Mesendoderm (in vitro differentiated cells): ENCODE results near the gene GJA4.

Source experiments
- DNase-seq: peaks from one replicate; pipeline ENCODE4 v3.0.0; 2013
- H2AK5ac ChIP-seq: 2 replicates; pipeline ENCODE4 v1.6.1; 2013; ENCODE audit warnings: low read length, inconsistent platforms
- H2BK120ac ChIP-seq: 2 replicates; pipeline ENCODE4 v1.6.1; 2013; ENCODE audit warnings: low read depth, mild to moderate bottlenecking, low read length, moderate library complexity, mixed read lengths
- H2BK15ac ChIP-seq: replicated peaks from 2 replicates; pipeline ENCODE4 v1.6.1; 2013; ENCODE audit warnings: low read depth, mild to moderate bottlenecking, moderate library complexity
- H2BK5ac ChIP-seq: 2 replicates; pipeline ENCODE4 v1.6.1; 2013; ENCODE audit warnings: low read length, inconsistent platforms
- H3K18ac ChIP-seq: 2 replicates; pipeline ENCODE4 v1.6.1; 2013; ENCODE audit warnings: mild to moderate bottlenecking, low read length, mixed read lengths
- H3K23ac ChIP-seq: one replicate; pipeline ENCODE4 v1.6.1; 2013; ENCODE audit warnings: low read length
- H3K27ac ChIP-seq: 2 replicates; pipeline ENCODE4 v1.5.1; 2013; ENCODE audit warnings: low read depth, mild to moderate bottlenecking, inconsistent platforms, low read length, moderate library complexity
- H3K27me3 ChIP-seq: 2 replicates; pipeline ENCODE4 v1.6.1; 2013; ENCODE audit warnings: low read length, control low read depth, mild to moderate bottlenecking, inconsistent platforms; ENCODE audit not compliant: insufficient read depth, poor library complexity
- H3K36me3 ChIP-seq: 2 replicates; pipeline ENCODE4 v1.6.1; 2013; ENCODE audit warnings: low read length, inconsistent platforms; ENCODE audit not compliant: control insufficient read depth, insufficient read depth
- H3K4ac ChIP-seq: one replicate; pipeline ENCODE4 v1.6.1; 2013; ENCODE audit warnings: low read depth, mild to moderate bottlenecking, low read length, moderate library complexity
- H3K4me1 ChIP-seq: 2 replicates; pipeline ENCODE4 v1.6.1; 2013; ENCODE audit warnings: low read depth, low read length, inconsistent platforms; ENCODE audit not compliant: control insufficient read depth
- H3K4me2 ChIP-seq: 2 replicates; pipeline ENCODE4 v1.6.1; 2013; ENCODE audit warnings: low read length
- H3K4me3 ChIP-seq: 2 replicates; pipeline ENCODE4 v1.5.1; 2013; ENCODE audit warnings: mild to moderate bottlenecking, low read length
- H3K56ac ChIP-seq: one replicate; pipeline ENCODE4 v1.6.1; 2013; ENCODE audit warnings: low read length
- H3K79me1 ChIP-seq: 2 replicates; pipeline ENCODE4 v1.6.1; 2013; ENCODE audit warnings: low read length, inconsistent platforms
- H3K79me2 ChIP-seq: 2 replicates; pipeline ENCODE4 v1.6.1; 2013; ENCODE audit warnings: mild to moderate bottlenecking, low read length; ENCODE audit not compliant: control insufficient read depth, insufficient read depth
- H3K9ac ChIP-seq: 2 replicates; pipeline ENCODE4 v1.6.1; 2013; ENCODE audit warnings: low read length, inconsistent platforms
- H4K5ac ChIP-seq: one replicate; pipeline ENCODE4 v1.6.1; 2013; ENCODE audit warnings: low read length
- H4K8ac ChIP-seq: one replicate; pipeline ENCODE4 v1.6.1; 2013; ENCODE audit warnings: low read depth, mild to moderate bottlenecking, control low read depth, low read length, moderate library complexity
- whole genome bisulfite sequencing: extraction: QIAGEN DNeasy Blood & Tissue Kit; methylation state at CpG from one replicate; pipeline ENCODE4 v1.1.7; 2013; ENCODE audit warnings: low lambda C conversion rate, missing lambda C conversion rate; ENCODE audit not compliant: insufficient coverage; ENCODE audit errors: extremely low coverage; 5-methylcytosine and 5-hydroxymethylcytosine counted together

The GJA4 gene

GRCh38 chr1:34824817-34825454, 32.1 kb downstream of the GJA4 start:
- Histone ChIP-seq H3K18ac (no peak overlapping the region), H3K36me3 (no peaks in the 10 kb centered on the region), H3K79me1 (no peaks in the 10 kb centered on the region), H3K27ac (no peak overlapping the region), H2BK15ac (no peak overlapping the region), H3K56ac (no peak overlapping the region), H3K4ac (no peak overlapping the region), H3K4me1 (no peaks in the 10 kb centered on the region), H3K79me2 (no peaks in the 10 kb centered on the region), H4K5ac (no peak overlapping the region), H3K9ac (no peak overlapping the region), H2BK120ac (no peak overlapping the region), H2BK5ac (no peak overlapping the region), H2AK5ac (no peak overlapping the region), H3K4me2 (no peak overlapping the region), H3K23ac (no peak overlapping the region), H4K8ac (no peak overlapping the region), H3K4me3 (no peak overlapping the region), H3K27me3 (no peaks in the 10 kb centered on the region)
- DNase-seq: no peak
- WGBS: no CpG with 5 or more reads among the region's 3 CpGs

GRCh38 chr1:34825455-34826091, 32.8 kb downstream of the GJA4 start:
- Histone ChIP-seq H3K9ac (no peak overlapping the region), H2BK120ac (no peak overlapping the region), H3K4me3 (no peak overlapping the region), H3K36me3 (no peaks in the 10 kb centered on the region), H3K4me2 (no peak overlapping the region), H3K56ac (no peak overlapping the region), H2BK15ac (no peak overlapping the region), H2BK5ac (no peak overlapping the region), H3K79me1 (no peaks in the 10 kb centered on the region), H3K23ac (no peak overlapping the region), H4K8ac (no peak overlapping the region), H3K18ac (no peak overlapping the region), H3K4ac (no peak overlapping the region), H3K27me3 (no peaks in the 10 kb centered on the region), H3K27ac (no peak overlapping the region), H3K4me1 (no peaks in the 10 kb centered on the region), H3K79me2 (no peaks in the 10 kb centered on the region), H4K5ac (no peak overlapping the region), H2AK5ac (no peak overlapping the region)
- DNase-seq: no peak
- no CpG with 5 or more reads among the region's 11 CpGs for WGBS

GRCh38 chr1:34827341-34827941, 34.6 kb downstream of the GJA4 start:
- no peak overlapping the region for H3K9ac ChIP-seq
- WGBS: no CpG with 5 or more reads among the region's 5 CpGs
- no peak overlapping the region for H3K4me2 ChIP-seq

DNA sequence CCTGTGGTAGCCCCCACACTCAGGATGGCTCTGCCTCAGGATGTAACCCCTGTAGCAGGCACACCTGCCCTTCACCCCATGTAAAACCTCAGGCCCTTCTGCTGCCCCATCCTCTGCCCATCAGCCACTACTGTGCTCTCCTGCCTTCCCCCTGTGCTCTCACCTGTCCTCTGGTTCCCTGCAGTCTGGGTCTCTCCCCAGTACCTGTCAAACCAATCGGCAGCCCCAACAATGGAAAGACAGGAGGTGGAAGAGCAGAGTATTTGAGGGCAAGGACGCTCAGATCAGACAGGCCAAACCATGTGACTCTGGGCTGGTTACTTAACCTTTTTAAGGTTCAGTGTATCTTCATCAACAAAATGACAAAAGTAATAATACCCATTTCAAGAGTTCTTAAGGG, 35.8 kb downstream of the GJA4 start:
- no peaks in the 10 kb centered on the region for H3K27me3 ChIP-seq
- DNase-seq: no peak
- no peak overlapping the region for H2AK5ac ChIP-seq
- H2BK120ac ChIP-seq: no peak overlapping the region
- no peaks in the 10 kb centered on the region for H3K79me2 ChIP-seq
- no peak overlapping the region for H3K23ac ChIP-seq
- H3K18ac ChIP-seq: no peak overlapping the region
- no peak overlapping the region for H3K4me2 ChIP-seq
- H3K36me3 ChIP-seq: no peaks in the 10 kb centered on the region
- H3K9ac ChIP-seq: no peak overlapping the region
- H3K4me1 ChIP-seq: no peaks in the 10 kb centered on the region
- no CpG with 5 or more reads among the region's 2 CpGs for WGBS
- H3K56ac ChIP-seq: no peak overlapping the region
- H2BK5ac ChIP-seq: no peak overlapping the region
- H3K4ac ChIP-seq: no peak overlapping the region
- H3K79me1 ChIP-seq: no peaks in the 10 kb centered on the region
- H4K5ac ChIP-seq: no peak overlapping the region
- H4K8ac ChIP-seq: no peak overlapping the region
- no peak overlapping the region for H2BK15ac ChIP-seq
- H3K27ac ChIP-seq: no peak overlapping the region
- no peak overlapping the region for H3K4me3 ChIP-seq

More at GRCh38 chr1:34827341-34827941, 34.6 kb downstream of the GJA4 start:
- no peaks in the 10 kb centered on the region for H3K79me2 ChIP-seq
- DNase-seq: no peak
- H4K8ac ChIP-seq: no peak overlapping the region
- H2BK5ac ChIP-seq: no peak overlapping the region
- no peak overlapping the region for H4K5ac ChIP-seq
- H3K23ac ChIP-seq: no peak overlapping the region
- H3K36me3 ChIP-seq: no peaks in the 10 kb centered on the region
- no peak overlapping the region for H2BK15ac ChIP-seq
- H2AK5ac ChIP-seq: no peak overlapping the region
- H3K27me3 ChIP-seq: no peaks in the 10 kb centered on the region
- no peak overlapping the region for H3K56ac ChIP-seq
- H3K4ac ChIP-seq: no peak overlapping the region
- no peak overlapping the region for H3K4me3 ChIP-seq
- no peaks in the 10 kb centered on the region for H3K4me1 ChIP-seq
- no peak overlapping the region for H3K18ac ChIP-seq
- H3K27ac ChIP-seq: no peak overlapping the region
- H2BK120ac ChIP-seq: no peak overlapping the region
- H3K79me1 ChIP-seq: no peaks in the 10 kb centered on the region

DNA sequence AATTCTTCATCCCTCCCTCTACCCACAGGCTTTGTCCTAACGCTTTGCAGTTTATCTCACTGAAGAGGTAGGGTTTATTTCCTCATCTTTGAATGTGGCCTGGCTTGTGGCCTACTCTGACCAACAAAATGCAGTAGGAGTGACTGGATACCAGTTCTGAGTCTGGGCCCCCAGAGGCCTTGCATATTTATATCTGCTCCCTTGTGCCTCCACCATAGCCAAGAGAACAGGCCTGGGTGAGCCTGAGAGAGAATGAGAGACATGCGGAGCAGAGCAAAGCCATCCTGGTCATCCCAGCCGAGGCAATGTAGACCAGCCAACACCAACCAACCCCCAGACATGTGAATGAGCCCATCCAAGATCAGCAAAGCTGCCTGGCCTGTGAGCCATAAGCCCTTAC, 36.5 kb downstream of the GJA4 start:
- H3K79me1 ChIP-seq: no peaks in the 10 kb centered on the region
- no peak overlapping the region for H4K8ac ChIP-seq
- no peak overlapping the region for H3K4me3 ChIP-seq
- H2BK5ac ChIP-seq: no peak overlapping the region
- H2BK15ac ChIP-seq: no peak overlapping the region
- no peaks in the 10 kb centered on the region for H3K36me3 ChIP-seq
- no peak overlapping the region for H2BK120ac ChIP-seq
- WGBS: no CpG with 5 or more reads among the region's 3 CpGs
- H3K27ac ChIP-seq: no peak overlapping the region
- H4K5ac ChIP-seq: no peak overlapping the region
- no peak overlapping the region for H3K56ac ChIP-seq
- H3K23ac ChIP-seq: no peak overlapping the region
- H3K4me1 ChIP-seq: no peaks in the 10 kb centered on the region
- no peak overlapping the region for H3K9ac ChIP-seq
- DNase-seq: no peak
- no peak overlapping the region for H3K4me2 ChIP-seq
- no peaks in the 10 kb centered on the region for H3K27me3 ChIP-seq
- no peaks in the 10 kb centered on the region for H3K79me2 ChIP-seq
- H2AK5ac ChIP-seq: no peak overlapping the region
- no peak overlapping the region for H3K18ac ChIP-seq
- no peak overlapping the region for H3K4ac ChIP-seq
